ENCODE measurements around the gene SP9. TPM values are rescaled to one million over a fixed set of nuclear protein-coding genes. Genes with fewer than 3 reads are reported as not detected.
"Not testable (repeated sequence)": the region's sequence is repeated elsewhere in the genome, so short reads cannot be mapped to it uniquely, and the experiment has no call there.

The SP9 gene
- total and polyA plus RNA-seq, 9 of the 15 experiments (the other 6 are each of a cell fraction or from before 2014, with no cell fraction given) = 0.04 to 0.23 (median 0.11) TPM; not detected in 3

- H4K20me1 ChIP-seq (replicated peaks; ENCODE audit: control insufficient read depth, insufficient read depth, low read length); H3K27me3 ChIP-seq (ENCODE audit: control insufficient read depth in 2 of 2, insufficient read depth in 2 of 2, low read length in 2 of 2); BruUV-seq (replicated peaks); H3K4me1 ChIP-seq (replicated peaks in 1 of 2; ENCODE audit: control insufficient read depth in 2 of 2, insufficient read depth in 2 of 2, low read length in 2 of 2); H3K27ac ChIP-seq (ENCODE audit: extremely low read depth, low read depth, low read length); H3K4me3 ChIP-seq; H3K79me2 ChIP-seq (ENCODE audit: control insufficient read depth, insufficient read depth, low read length); FAIRE-seq; H2AFZ ChIP-seq (ENCODE audit: low read depth, low read length); intact Hi-C loops (cut with micrococcal nuclease); H3K36me3 ChIP-seq (ENCODE audit: control insufficient read depth, insufficient read depth, low read length); ATAC-seq; DNase-seq (ENCODE audit: extremely low read depth in 1 of 4, low spot score in 3 of 4); H3K9me1 ChIP-seq (ENCODE audit: control insufficient read depth, insufficient read depth, low read length); H3K9ac ChIP-seq (ENCODE audit: insufficient read depth in 1 of 2, low read depth in 2 of 2, low read length in 2 of 2); H3K9me3 ChIP-seq (replicated peaks; ENCODE audit: control insufficient read depth, insufficient read depth, low read depth, low read length); in situ Hi-C loops (cut with MboI); H3K4me2 ChIP-seq (ENCODE audit: insufficient read depth, low read length); CTCF ChIA-PET (ENCODE audit: low intra/inter-chr PET ratio): not testable (repeated sequence)
- WGBS (ENCODE audit: insufficient coverage, low coverage, missing lambda C conversion rate) = 67% methylated on average over 6 of the region's 6 CpGs
- TF ChIP-seq ZNF431 (CRISPR knock-in tag; IDR thresholded peaks at IDR 0.05) = peak; percentile 97
- POLR2A ChIA-PET = interaction anchor here (0.8 kb wide), 2 partner anchors 11 to 960 kb away, joined by 3 read pairs; no protein-coding TSS in a partner anchor
These were observed 28.9 kb downstream of the SP9 start for GRCh38 chr2:174363492-174364225.

GRCh38 chr2:174364628-174365027, 29.9 kb downstream of the SP9 start:
- intact Hi-C loops (cut with micrococcal nuclease) (no loop called here), in situ Hi-C loops (cut with MboI) (no loop called here)
- Histone ChIP-seq H2AFZ (ENCODE audit: low read depth, low read length) (no peak overlapping the region), H3K4me2 (ENCODE audit: insufficient read depth, low read length) (no peak overlapping the region), H3K4me1 (replicated peaks in 1 of 2; ENCODE audit: control insufficient read depth in 2 of 2, insufficient read depth in 2 of 2, low read length in 2 of 2) (no peaks in the 10 kb centered on the region), H3K9me1 (ENCODE audit: control insufficient read depth, insufficient read depth, low read length) (no peaks in the 10 kb centered on the region), H3K27me3 (ENCODE audit: control insufficient read depth in 2 of 2, insufficient read depth in 2 of 2, low read length in 2 of 2) (no peaks in the 10 kb centered on the region), H3K36me3 (ENCODE audit: control insufficient read depth, insufficient read depth, low read length) (peaks cover 2% of the 10 kb centered on the region; the same call in 2 of the 3 replicates), H3K9me3 (replicated peaks; ENCODE audit: control insufficient read depth, insufficient read depth, low read depth, low read length) (no peaks in the 10 kb centered on the region), H3K79me2 (ENCODE audit: control insufficient read depth, insufficient read depth, low read length) (no peaks in the 10 kb centered on the region), H3K27ac (ENCODE audit: extremely low read depth, low read depth, low read length) (no peak overlapping the region), H3K9ac (ENCODE audit: insufficient read depth in 1 of 2, low read depth in 2 of 2, low read length in 2 of 2) (no peak overlapping the region), H3K4me3 (no peak overlapping the region), H4K20me1 (replicated peaks; ENCODE audit: control insufficient read depth, insufficient read depth, low read length) (no peaks in the 10 kb centered on the region)
- 0 out of 2 replicates have a peak, but pooled peaks have one; percentile 35 for TF ChIP-seq TRIM28 (IDR thresholded peaks at IDR 0.05)
- TF ChIP-seq TEAD4 (IDR thresholded peaks at IDR 0.05; ENCODE audit: low read length) = no peak
- TF ChIP-seq TEAD4 (CRISPR knock-in tag; IDR thresholded peaks at IDR 0.05; ENCODE audit: borderline replicate concordance) = no peak
- ChIA-PET CTCF (ENCODE audit: low intra/inter-chr PET ratio) (no interaction called here), POLR2A (no interaction called here)
- no peak for DNase-seq (ENCODE audit: extremely low read depth in 1 of 4, low spot score in 3 of 4)
- FAIRE-seq = no peak
- 100% methylated on average over 2 of the region's 2 CpGs for WGBS (ENCODE audit: insufficient coverage, low coverage, missing lambda C conversion rate)
- BruUV-seq (replicated peaks) = no TSS peak
- ATAC-seq = no peak
